ENCODE measurements around the gene SMOC2.
"Not testable (repeated sequence)": the region's sequence is repeated elsewhere in the genome, so short reads cannot be mapped to it uniquely, and the experiment has no call there.

The SMOC2 gene

DNA sequence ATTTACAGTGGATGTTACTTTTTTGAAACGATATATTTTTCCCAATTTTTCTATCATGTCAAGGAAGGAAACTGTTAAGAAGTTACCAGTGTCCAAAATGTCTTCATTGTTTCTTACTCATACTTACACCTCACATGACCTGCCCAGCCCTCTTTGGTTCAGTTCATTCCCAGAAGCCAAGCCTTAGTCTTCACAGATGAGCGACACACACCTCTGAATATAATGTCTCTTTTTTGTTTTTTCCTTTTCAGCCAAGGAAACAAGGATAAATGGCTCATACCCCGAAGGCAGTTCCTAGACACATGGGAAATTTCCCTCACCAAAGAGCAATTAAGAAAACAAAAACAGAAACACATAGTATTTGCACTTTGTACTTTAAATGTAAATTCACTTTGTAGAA, 225.2 kb downstream of the SMOC2 start:
- DNase-seq = no peak

DNA sequence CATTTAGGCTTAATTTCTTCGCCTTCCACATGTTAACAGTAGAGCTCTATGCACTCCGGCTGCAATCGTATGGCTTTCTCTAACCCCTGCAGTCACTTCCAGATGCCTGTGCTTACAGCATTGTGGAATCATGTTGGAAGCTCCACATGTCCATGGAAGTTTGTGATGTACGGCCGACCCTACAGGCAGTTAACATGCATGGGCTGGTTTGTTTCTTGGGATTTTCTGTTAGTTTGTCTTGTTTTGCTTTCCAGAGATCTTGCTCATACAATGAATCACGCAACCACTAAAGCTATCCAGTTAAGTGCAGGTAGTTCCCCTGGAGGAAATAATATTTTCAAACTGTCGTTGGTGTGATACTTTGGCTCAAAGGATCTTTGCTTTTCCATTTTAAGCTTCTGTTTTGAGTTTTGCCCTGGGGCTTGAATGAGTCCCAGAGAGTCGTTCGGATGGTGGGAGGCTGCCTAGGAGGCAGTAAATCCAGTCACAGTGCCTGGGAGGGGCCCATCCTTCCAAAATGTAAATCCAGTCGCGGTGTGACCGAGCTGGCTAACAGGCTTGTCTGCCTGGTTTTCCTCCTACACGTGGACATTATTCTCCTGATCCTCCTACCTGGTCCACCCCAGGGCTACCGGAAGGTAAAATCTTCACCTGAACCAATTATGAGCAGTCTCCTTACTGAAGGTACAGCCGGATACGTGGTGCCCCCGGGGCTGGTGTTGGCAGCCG, 225.9 kb downstream of the SMOC2 start:
- no peak for DNase-seq

DNA sequence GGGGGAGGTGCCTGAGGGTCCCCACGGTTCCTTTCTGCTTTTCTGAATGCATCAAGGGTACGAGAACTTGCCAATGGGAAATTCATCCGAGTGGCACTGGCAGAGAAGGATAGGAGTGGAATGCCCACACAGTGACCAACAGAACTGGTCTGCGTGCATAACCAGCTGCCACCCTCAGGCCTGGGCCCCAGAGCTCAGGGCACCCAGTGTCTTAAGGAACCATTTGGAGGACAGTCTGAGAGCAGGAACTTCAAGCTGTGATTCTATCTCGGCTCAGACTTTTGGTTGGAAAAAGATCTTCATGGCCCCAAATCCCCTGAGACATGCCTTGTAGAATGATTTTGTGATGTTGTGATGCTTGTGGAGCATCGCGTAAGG, 226.4 kb downstream of the SMOC2 start:
- no peak for DNase-seq

DNA sequence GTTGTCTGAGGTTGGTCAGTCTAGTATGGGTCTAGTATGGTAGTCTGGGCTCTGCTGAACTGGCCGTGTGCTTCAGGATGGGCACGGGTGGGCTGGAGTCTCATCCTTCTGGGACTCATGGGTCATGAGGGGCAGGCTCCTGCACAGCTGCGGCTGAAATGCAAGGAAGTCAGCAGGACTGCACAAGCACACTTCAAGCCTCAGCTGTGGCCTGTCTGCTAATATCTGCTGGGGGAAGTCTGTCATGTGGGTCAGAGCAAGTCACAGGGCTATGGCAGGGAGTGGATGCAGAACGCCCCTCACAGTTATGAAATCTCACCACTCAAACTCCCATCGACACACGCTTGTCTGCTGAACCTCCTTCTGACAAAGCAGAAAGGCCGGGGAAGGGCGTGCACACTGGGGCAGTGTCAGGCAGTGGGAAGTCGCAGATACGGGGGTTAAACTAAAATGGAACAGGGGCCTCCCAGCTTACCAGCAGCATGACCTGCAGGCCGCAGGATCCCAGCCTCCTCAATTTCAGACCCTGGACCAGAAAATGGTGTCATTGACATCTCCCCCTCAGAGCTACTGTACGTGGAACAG, 229.5 kb downstream of the SMOC2 start:
- DNase-seq = no peak

DNA sequence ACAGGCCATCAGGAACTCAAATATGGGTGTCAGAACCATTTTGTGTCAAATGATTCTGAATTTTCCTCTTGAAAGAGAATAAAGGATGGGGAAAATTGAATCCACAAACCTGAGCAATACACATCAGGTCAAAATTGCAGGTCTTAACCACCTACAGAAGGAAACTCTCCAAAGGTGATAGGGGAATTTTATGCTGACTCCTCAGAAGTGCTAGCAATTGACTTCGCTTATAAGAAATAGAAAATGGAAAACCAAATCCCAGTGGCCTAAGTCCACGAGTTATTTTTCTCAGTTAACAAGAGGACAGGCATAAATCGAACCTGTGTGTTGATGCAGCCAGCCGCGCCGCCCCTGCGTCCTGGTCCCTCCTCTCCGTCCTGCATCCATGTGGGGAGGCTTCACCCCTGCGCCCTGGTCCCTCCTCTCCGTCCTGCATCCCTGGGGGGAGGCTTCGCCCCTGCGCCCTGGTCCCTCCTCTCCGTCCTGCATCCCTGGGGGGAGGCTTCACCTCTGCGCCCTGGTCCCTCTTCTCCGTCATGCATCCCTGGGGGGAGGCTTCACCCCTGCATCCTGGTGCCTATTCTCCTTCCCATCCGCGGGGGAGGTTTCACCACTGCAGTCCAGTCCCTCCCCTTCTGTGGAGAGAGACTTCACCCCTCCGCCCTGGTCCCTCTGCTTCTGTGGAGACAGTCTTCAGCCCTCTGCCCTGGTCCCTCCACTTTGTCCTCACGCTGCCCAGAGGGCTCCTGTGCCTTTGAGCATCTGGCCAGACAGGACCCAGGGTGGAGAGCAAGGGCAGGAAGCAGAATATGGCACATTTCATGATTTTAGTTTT, 230.3 kb downstream of the SMOC2 start:
- no peak for DNase-seq

DNA sequence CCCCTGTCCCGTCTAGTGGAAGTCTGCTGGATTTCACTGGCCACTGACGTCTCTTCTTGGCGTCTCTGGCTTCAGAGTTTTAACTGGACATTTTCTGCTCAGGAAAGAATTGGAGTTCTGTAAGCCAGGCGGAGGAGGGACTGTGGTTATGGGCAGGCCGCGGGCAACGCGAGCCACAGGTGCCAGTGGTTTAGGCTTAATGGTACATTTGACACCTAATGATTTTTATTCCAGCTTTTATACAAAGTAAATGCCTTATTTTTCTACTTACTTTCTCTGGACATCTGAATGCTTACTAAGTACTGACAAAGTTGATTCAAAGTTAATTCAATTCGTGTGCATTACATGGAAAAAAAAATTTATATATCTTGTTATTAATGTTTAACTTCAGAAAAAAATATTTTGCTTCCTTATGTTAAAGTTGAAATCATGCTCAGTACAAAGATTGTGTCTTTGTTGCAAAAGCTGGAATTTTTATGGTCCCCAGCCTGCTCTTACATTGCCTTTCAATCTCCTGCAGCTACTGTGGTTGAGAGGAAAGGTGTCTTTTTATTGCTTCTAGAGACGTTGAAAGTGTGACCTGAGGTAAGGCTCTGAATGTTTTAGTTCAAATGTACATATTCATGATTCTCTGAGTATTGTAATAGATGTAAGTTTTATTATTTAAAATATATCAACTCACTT, 231.0 kb downstream of the SMOC2 start:
- DNase-seq = no peak

DNA sequence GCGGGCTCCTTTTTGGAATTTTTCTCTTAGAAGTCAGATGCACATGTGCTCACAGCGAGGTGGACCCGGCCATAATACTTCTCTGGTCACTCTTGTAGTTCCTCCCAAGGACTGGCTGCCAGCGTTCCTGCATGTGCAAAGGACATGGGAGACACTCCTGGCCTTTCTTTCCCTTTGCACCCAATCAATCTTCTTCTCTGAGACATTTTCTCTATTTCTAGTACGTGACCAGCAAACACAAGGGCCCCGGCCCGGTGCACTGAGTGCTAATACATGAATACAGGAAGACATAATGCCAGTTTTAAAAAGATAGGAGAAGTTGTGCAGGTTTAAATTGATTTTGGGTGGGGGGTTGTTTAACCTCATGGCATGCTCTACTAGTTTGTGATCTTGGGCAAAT, 233.6 kb downstream of the SMOC2 start:
- no peak for DNase-seq

DNA sequence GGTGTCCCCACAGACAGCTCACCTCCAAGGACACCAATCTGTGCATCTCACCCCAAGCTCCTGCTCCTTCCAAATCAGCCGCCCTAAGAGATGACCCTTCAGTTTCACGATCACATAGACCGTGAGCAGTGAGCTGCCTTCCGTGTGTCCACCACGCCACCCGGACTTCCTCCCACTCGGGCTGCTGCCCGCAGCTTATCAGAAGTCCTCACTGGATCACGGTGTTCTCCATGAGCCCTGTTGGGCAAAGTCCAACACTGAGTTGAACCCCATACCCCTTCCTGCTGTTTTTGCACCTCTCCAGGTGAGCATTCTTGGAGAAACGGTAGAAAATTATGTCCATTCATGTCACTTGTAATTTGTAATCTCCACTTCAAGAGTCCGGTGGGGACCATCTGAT, 234.4 kb downstream of the SMOC2 start:
- no peak for DNase-seq

DNA sequence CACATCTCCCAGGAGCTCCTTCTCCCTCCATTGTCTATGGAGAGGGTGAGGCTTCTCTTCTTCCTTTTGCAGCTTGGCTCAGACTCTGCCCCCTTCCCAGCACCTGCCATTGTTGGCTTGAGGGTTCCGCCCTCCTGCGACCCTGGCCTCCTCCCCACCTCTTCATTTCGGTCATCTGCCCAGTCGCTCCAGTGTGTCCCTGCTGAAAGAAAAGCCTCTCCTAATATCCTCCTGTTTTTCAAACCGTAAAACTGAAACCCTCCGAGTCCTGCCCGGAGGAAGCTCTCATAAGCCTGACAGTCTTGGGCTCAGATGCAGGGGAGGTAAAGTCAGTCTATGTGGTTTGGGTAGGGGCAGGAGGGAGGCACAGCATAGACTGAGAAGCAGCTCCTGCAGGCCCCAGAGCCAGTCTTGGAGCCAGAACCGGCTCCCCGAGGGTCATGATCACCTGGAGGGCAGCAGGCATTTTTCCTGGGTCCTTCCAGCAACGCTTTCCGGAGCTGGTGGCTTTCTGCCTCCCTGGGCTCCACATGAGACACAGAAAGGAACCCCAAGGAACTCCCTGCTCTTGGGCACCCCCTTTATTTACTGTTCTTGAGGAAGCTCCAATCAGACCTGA, 235.1 kb downstream of the SMOC2 start:
- no peak for DNase-seq

DNA sequence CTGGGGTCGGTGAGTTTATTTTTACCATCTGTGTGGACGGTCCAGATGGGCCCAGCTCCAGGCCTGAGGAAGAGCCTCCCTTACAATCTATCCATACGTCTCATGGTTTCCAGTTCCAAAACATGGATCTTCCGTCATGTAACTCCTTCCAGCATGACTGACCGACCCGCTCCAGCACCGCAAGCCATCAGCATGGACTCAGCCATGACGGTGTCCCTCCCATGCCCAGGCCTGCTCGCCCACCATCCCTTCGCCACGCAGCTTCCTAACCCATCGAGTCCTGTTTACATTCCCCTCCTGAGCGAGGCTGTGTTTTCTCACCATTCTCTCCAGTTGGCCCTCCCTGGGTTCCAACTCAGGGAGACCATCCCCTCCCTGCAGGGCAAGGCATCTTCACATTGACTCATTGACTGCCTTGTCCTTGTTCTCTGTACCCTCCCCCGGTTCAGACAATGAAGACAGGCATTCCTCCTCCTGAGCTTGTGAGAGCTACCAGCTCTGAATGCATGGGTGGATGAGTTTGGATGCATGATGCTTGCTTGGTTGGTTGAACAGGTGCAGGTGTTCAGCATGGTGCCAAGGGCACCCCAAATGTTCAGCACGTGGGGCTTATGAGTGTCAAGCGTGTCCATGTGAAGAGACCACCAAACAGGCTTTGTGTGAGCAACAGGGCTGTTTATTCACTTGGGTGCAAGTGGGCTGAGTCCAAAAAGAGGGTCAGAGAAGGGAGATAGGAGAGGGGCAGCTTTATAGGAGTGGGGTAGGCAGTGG, 235.8 kb downstream of the SMOC2 start:
- no peak for DNase-seq

DNA sequence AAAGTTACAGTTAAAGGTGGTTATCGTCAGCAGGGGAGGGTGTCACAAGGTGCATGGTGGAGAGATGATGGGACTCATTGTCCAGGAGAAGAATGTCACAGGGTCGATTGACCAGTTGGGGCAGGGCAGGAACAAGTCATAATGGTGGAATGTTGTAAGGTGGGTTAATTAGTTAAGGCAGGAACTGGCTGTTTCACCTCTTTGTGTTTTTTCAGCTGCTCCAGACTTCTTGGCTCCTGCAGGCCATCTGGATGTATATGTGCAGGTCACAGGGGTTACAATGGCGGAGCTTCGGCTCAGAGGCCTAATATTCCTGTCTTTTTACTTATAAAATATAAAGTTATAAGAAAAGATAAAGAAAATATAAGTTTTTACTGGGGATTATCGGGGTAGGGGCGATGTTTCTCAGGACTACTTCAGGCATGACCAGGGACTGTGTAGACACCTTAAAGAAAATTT, 236.4 kb downstream of the SMOC2 start:
- DNase-seq = not testable (repeated sequence)

DNA sequence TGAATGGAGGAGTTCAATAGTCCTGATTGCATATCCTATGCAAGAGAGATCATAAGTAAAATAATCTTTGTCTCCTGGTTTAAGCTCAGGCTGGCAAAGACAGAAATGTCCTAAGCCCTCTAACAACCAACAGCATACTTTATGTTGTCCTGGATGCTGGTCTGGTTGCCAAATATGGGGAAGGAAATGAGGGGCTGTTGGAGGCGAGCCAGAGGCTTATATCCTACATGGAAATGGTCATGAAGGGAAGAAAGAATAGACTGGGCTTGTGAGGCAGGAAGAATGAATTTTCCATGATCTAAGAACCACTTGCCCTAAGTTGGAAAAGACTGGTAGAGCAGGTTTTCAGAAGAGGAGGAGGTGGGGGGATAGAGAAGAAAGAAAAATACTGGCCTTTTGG, 237.1 kb downstream of the SMOC2 start:
- no peak for DNase-seq

DNA sequence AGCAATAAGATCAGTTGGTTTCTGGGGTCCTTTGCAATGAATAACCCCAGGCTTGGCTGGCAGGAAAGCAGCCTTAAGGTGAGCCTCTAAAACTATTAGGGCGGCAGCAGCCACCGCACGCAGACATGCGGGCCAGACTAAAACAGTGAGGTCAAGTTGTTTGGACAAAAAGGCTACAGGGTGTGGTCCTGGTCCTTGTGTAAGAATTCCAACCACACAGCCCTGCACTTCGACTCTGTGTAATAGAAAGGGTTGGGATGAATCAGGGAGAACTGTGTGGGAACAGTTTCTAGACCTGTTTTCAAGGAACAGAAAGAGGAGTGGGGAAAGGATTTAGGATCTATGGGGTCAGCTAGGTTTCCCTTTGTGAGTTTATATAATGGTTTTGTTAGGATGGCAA, 237.6 kb downstream of the SMOC2 start:
- DNase-seq = no peak

DNA sequence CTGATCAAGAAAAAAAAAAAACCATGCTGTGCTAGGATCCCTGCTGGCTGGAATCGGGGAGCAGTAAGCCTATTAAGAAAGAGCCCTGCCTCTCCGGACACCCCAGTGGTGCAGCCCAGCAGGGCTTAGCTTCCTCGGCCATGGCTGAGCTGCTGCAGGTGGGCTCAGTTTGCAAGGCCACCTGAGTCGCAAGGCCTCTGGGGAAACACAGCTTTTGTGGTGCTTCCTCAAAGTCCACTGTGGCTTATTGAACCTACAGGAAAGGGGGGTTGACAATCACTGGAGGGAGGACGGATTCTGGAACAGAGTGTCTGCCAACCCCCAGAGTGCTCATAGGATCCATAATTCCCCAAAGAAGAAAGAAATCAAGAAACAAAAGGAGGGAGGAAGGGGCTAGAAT, 240.8 kb downstream of the SMOC2 start:
- no peak for DNase-seq

DNA sequence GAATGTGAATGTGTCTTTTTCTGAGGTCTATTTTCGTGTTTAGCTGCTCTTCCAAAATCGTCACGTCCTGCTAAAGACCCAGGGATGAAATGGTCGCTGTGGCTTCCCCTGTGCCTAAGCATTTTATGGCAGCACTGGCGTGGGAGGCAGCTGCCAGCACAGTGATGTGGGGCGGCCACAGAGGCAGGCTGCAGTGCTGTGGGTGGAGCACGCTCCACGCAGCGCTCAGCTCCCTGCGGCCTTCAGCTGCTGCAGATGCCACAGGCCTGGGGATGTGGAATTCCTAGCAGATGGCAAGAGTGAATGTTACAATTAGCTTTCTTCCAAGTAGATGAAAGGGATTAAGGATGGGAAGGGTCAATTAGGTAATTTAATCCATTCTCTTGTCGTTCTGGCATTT, 242.6 kb downstream of the SMOC2 start:
- no peak for DNase-seq

DNA sequence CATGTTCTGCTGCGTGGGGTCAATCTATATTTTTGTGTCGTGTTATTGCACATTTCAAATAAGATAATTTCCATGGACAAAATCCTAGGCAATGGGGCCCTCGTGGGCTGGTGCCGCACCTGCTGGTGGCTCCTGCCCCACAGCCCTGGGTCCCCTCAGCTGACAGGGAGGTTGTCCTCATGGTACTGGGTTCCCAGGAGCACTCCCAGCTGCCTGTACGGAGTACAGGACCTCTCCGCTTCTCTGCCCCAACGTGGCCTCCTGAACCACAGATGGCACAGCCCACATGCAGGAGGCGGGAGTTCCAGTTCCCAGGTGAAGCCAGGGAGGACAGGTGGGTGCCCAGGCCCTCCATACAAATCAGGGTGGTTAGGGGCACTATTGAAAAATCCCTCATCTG, 243.5 kb downstream of the SMOC2 start:
- DNase-seq = no peak

DNA sequence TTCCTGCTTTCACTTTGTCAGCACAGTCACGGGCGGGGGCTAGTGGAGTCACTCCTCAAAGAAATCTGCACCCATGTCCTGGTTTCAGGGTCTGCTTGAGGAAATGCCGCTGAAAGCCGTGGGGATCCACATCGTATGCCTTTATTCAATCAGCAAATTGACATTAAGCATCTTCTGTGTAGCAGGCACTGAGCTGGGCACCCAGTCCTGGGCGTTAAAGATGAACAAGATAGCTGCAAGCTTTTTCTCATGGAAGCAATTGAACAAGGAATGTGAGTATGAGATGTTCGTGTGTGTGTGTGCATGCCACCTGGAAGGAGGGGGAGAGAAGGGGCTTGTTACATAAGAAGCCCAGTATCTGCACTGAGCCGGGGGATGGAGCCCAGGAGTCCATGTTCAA, 243.9 kb downstream of the SMOC2 start:
- no peak for DNase-seq

DNA sequence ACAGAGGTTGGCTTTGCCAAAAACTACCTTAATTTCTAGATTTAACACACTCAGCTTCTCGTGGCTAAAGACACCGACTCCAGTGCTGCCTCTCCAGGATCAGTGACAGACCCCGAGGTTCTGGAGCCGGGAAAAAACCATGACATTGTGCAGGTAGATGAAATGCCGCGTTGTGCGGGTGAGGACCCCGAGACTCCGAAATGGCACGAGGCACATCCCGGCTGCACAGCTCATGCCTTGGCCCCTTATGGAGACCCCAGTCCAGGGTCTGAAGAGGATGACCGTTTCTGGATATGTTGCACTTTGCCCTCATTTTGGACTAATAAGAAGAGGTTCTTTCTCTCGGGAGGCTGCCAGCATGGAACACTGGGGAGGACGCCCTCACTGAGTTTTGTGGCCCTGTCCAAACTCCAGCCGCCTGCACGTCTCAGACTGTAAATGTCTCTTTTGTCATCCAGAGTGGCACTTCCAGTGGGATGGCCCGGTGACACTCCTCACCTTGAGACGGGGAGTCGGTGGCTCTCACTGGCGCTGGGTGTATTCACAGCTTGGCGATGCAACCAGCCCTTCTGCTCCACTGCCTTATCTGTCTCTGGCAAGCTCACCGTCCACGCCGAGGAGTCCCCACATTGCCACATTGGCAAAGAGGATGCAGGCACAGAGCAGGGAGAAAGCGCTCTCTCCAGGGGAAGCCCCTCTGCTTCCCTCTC, 245.2 kb downstream of the SMOC2 start:
- no peak for DNase-seq

DNA sequence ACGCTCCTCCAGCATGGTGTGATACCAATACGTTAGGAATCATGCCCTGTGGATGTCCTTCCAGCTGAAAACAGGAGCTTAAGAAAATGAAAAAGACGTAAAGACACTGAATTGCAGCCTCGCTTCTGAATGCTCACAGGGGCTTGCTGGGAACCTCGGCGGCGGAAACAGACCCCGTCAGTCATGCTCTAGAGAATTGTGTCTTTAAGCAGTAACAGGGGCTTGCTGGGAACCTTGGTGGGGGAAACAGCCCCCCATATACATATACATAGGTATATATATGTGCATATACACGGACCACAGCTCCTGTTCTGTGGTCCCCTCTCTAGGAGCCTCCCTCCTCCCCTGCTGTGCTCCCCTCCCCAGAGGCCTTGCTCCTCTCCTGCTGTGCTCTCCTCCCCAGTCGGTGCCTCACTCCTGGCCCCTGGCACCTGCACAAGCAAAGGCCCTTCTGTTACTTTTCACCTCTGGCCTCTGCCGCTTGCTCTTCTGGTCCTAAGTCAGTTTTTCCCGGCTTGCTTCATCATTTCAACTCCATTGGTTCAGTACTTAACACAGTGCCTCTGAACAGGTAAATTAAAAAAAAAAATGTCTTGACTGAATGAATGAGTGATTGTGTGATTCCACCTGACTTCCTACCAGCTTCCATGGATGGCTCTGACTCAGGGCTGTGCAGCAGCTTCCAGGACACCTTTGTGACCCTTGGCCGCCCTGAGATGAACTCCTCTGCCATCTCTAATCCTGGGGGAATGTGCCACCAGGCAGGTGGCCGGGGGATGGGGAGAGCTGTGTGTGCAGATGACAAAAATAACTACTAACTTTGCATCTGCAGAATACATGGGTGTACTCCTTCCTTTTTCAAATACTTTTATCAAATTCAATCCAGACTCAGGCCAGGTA, 246.1 kb downstream of the SMOC2 start:
- DNase-seq = no peak

DNA sequence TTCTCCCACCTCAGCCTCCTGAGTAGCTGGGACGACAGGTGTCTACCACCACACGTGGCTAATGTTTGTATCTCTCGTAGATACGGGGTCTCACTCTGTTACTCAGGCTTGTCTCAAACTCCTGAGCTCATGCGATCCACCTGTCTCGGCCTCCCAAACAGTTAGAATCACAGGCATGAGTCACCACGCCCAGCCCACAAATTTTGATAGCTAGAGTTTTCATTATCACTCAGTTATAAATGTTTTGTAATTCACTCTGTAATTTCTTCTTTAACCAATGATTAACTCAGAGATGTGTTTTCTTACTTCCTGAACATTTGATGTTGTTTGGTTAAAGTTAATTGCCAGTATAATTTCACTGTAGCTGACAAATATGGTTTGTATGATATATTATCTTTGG, 249.3 kb downstream of the SMOC2 start:
- DNase-seq = no peak
